Mammary epithelial cell (primary cell): ENCODE data around the gene TAF15.

Experiments used
- CTCF ChIP-seq, 2 donors: IDR thresholded peaks in 1 of 2; conservative IDR thresholded peaks in 1 of 2; 2 replicates each; pipeline ENCODE4 v1.5.1; 2011 to 2012; ENCODE audit warnings: inconsistent platforms in 2 of 2, low read length in 2 of 2, mild to moderate bottlenecking in 2 of 2, control low read depth in 1 of 2, low read depth in 1 of 2; ENCODE audit not compliant: insufficient read depth in 1 of 2; ENCODE audit errors: extremely low read depth in 1 of 2
- EZH2 ChIP-seq: IDR thresholded peaks from 2 replicates; pipeline ENCODE4 v1.6.1; 2012; ENCODE audit warnings: low read length, inconsistent platforms, borderline replicate concordance

DNA sequence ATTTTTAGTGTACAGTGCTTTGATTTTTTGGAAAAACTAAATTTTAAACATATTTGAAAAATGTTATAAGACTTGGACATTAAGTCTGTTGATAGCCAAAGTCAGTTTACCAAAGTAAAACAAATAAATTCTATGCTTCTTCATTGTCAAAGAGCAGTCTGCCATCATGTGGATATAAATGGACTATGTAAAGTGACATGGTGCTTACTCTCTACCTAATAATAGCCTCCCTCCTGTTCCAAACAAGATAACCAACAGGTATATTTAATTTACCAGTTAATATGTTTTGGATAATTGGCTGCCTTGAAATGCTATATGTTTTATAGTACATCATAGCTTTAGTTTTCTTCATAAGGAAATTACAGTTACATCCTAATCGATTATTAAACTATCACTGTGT, 15.9 kb downstream of the TAF15 start:
- TF ChIP-seq CTCF (conservative IDR thresholded peaks at IDR 0.05 in 1 of 2, IDR thresholded peaks at IDR 0.05 in 1 of 2; ENCODE audit: extremely low read depth in 1 of 2, insufficient read depth in 1 of 2, low read depth in 1 of 2, low read length in 2 of 2): no peak
- no peak for TF ChIP-seq EZH2
